Naive B cell (primary cell): ENCODE data around the gene HPCAL4. TPM values are rescaled to one million over a fixed set of nuclear protein-coding genes. Genes with fewer than 3 reads are reported as not detected.
A peak's percentile ranks its signal among the peaks of the same experiment; 100 is the strongest.

Experiments
- ATAC-seq, 2 donors: fragments of 150-1000 bp; cut with Tn5 transposase; 2 replicates each; pipeline ENCODE4 v1.10.0; 2021; ENCODE audit warnings: low read depth in 2 of 2, mild to moderate bottlenecking in 2 of 2, moderate library complexity in 2 of 2
- DNase-seq: peaks from one replicate; pipeline ENCODE4 v3.0.0; 2022
- H3K27ac Mint-ChIP-seq, 6 donors: one replicate each; pipeline ENCODE4 v1.8.0; 2020 to 2022; ENCODE audit warnings: mild to moderate bottlenecking in 6 of 6, mixed read lengths in 6 of 6, moderate library complexity in 5 of 6, inconsistent platforms in 2 of 6
- H3K27me3 Mint-ChIP-seq, 3 donors: one replicate each; pipeline ENCODE4 v1.8.0; 2021 to 2022; ENCODE audit warnings: mixed read lengths in 3 of 3, mild to moderate bottlenecking in 1 of 3
- H3K36me3 Mint-ChIP-seq, 2 donors: one replicate each; pipeline ENCODE4 v1.8.0; 2020 to 2022; ENCODE audit warnings: mixed read lengths in 2 of 2, inconsistent platforms in 1 of 2, mild to moderate bottlenecking in 1 of 2
- H3K4me1 Mint-ChIP-seq, 3 donors: one replicate each; pipeline ENCODE4 v1.8.0; 2020 to 2022; ENCODE audit warnings: mixed read lengths in 3 of 3, inconsistent platforms in 1 of 3, mild to moderate bottlenecking in 1 of 3, moderate library complexity in 1 of 3
- H3K4me3 Mint-ChIP-seq, 8 donors: one replicate each; pipeline ENCODE4 v1.8.0; 2020 to 2022; ENCODE audit warnings: mild to moderate bottlenecking in 8 of 8, mixed read lengths in 8 of 8, moderate library complexity in 8 of 8, inconsistent platforms in 2 of 8
- H3K9me3 Mint-ChIP-seq, 7 donors: one replicate each; pipeline ENCODE4 v1.8.0; 2020 to 2022; ENCODE audit warnings: mixed read lengths in 7 of 7, mild to moderate bottlenecking in 5 of 7, inconsistent platforms in 2 of 7, moderate library complexity in 1 of 7
- polyA plus RNA-seq, 6 donors: library from polyadenylated mRNA; unstranded; fragments of 300-500 nt; fragmentation: Illumina TruSeq; gene quantifications; one replicate each; pipeline ENCODE4 v1.2.3, GENCODE V29; 2021; ENCODE audit warnings: low read depth in 6 of 6

HPCAL4 gene
- polyA plus RNA-seq, 6 donors from 2014 or later = not detected

DNA sequence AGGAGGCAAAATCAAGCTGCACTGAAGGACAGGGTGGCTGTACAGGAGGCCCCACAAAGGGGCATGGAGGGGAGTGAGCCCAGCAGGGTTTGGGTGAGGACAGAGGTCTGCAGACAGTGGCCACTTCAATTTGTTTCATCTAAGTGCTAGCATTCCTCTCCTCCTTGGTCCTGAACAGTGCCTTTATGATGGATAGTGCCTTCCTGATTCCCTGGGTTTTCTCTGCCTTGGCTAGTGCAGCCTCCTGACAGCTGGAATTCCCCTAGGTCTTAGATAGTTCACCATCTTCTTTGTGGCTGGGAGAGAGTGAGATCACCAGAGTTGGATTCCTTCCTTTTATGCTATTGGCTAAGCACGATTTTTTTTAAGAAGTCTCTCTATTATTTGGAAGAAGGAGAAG lies 3.8 kb upstream of the HPCAL4 start:
- H3K4me3 Mint-ChIP-seq = no peak overlapping the region
- H3K27me3 Mint-ChIP-seq = peaks cover 66 to 82% (median 67%) of the 10 kb centered on the region in 3 donors
- DNase-seq (no peak), ATAC-seq (no peak)
- H3K4me1 Mint-ChIP-seq = peaks cover 11 to 16% (median 12%) of the 10 kb centered on the region in 3 donors
- H3K9me3 Mint-ChIP-seq = peaks cover 0 to 1% (median 0%) of the 10 kb centered on the region in 7 donors
- peaks cover 0 to 7% of the 10 kb centered on the region in 2 donors for H3K36me3 Mint-ChIP-seq
- H3K27ac Mint-ChIP-seq = peak overlapping the region in 1 of 6 donors; percentile 54

DNA sequence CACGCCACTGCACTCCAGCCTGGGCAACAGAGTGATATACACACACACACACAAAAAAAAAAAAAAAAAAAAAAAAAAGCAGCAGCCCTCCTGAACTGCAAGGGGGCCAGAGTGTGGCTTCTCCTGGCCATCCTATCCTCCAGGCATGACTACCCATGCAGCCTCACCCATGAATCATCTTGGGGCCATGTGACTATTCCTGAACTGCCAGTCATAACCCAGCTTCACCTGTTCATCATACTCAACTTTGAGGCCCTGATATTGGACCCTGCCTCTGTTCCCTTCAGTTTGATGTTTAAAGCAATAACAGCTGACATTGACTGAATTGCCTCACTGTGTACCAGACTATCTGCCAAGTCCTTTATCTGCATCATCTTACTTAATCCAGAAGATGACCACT lies 2.8 kb upstream of the HPCAL4 start:
- no peak overlapping the region for H3K27ac Mint-ChIP-seq
- no peak for DNase-seq
- peaks cover 0 to 1% (median 0%) of the 10 kb centered on the region in 7 donors for H3K9me3 Mint-ChIP-seq
- peaks cover 11 to 17% (median 13%) of the 10 kb centered on the region in 3 donors for H3K4me1 Mint-ChIP-seq
- no peak for ATAC-seq
- no peak overlapping the region for H3K4me3 Mint-ChIP-seq
- peaks cover 0 to 8% of the 10 kb centered on the region in 2 donors for H3K36me3 Mint-ChIP-seq
- peaks cover 69 to 85% (median 72%) of the 10 kb centered on the region in 3 donors for H3K27me3 Mint-ChIP-seq

- Mint-ChIP-seq H3K36me3 (peaks cover 0 to 8% of the 10 kb centered on the region in 2 donors), H3K27ac (peak overlapping the region in 2 of 6 donors; percentile 27 to 32), H3K4me3 (peak overlapping the region; percentile 35 to 88 (median 74)), H3K4me1 (peaks cover 11 to 17% (median 13%) of the 10 kb centered on the region in 3 donors), H3K9me3 (peaks cover 0 to 1% (median 0%) of the 10 kb centered on the region in 7 donors), H3K27me3 (peaks cover 69 to 85% (median 73%) of the 10 kb centered on the region in 3 donors)
- no peak for ATAC-seq
- DNase-seq = no peak
These were observed 1.2 kb upstream of the HPCAL4 start for GRCh38 chr1:39692152-39693074.

GRCh38 chr1:39690794-39691382 lies 345 bp downstream of the HPCAL4 start:
- Mint-ChIP-seq H3K9me3 (peaks cover 0 to 4% (median 1%) of the 10 kb centered on the region in 7 donors), H3K27me3 (peaks cover 70 to 88% (median 71%) of the 10 kb centered on the region in 3 donors), H3K4me3 (peak overlapping the region; percentile 34 to 82 (median 74)), H3K4me1 (peaks cover 11 to 17% (median 13%) of the 10 kb centered on the region in 3 donors), H3K27ac (peak overlapping the region in 1 of 6 donors; percentile 74), H3K36me3 (peaks cover 0 to 16% of the 10 kb centered on the region in 2 donors)
- ATAC-seq = no peak
- DNase-seq = no peak

GRCh38 chr1:39690225-39690624 lies 1.0 kb downstream of the HPCAL4 start:
- H3K4me1 Mint-ChIP-seq = peaks cover 11 to 17% (median 13%) of the 10 kb centered on the region in 3 donors
- ATAC-seq = no peak
- H3K27me3 Mint-ChIP-seq = peaks cover 67 to 82% (median 67%) of the 10 kb centered on the region in 3 donors
- peaks cover 0 to 4% (median 1%) of the 10 kb centered on the region in 7 donors for H3K9me3 Mint-ChIP-seq
- H3K4me3 Mint-ChIP-seq = peak overlapping the region; percentile 13 to 84 (median 68)
- peaks cover 0 to 16% of the 10 kb centered on the region in 2 donors for H3K36me3 Mint-ChIP-seq
- no peak for DNase-seq
- H3K27ac Mint-ChIP-seq = peak overlapping the region in 1 of 6 donors; percentile 74

DNA sequence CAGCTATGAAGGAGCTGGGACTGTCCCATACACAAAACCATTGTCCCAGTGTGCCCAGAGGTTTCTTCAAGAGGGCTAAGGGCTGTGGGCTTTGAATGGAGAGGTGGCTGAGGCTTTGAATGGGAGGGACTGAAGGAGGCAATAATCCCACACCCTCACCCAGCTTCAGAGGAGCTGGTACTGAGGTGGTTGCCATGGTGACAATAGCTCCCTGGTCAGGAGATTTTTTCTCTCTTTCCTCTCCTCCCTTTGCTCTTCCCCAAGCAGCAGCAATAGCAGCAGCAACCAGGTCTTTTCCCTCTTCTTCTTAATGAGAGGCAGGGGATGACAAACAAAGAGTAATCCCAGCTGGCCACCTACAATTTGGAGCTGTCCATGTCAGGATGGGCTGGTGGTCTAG lies 1.6 kb downstream of the HPCAL4 start:
- peaks cover 0 to 5% (median 3%) of the 10 kb centered on the region in 7 donors for H3K9me3 Mint-ChIP-seq
- DNase-seq (no peak), ATAC-seq (no peak)
- H3K36me3 Mint-ChIP-seq = peaks cover 0 to 22% of the 10 kb centered on the region in 2 donors
- peaks cover 13 to 18% (median 16%) of the 10 kb centered on the region in 3 donors for H3K4me1 Mint-ChIP-seq
- peak overlapping the region in 2 of 8 donors; percentile 33 to 54 for H3K4me3 Mint-ChIP-seq
- peaks cover 67 to 82% (median 67%) of the 10 kb centered on the region in 3 donors for H3K27me3 Mint-ChIP-seq
- H3K27ac Mint-ChIP-seq = no peak overlapping the region

- Mint-ChIP-seq H3K36me3 (peaks cover 0 to 25% of the 10 kb centered on the region in 2 donors), H3K9me3 (peaks cover 0 to 5% (median 3%) of the 10 kb centered on the region in 7 donors), H3K27me3 (peaks cover 65 to 82% (median 67%) of the 10 kb centered on the region in 3 donors), H3K4me3 (peak overlapping the region in 2 of 8 donors; percentile 37 to 67), H3K27ac (no peak overlapping the region), H3K4me1 (peaks cover 13 to 20% (median 18%) of the 10 kb centered on the region in 3 donors)
- no peak for DNase-seq
- no peak for ATAC-seq
These were observed 2.0 kb downstream of the HPCAL4 start for GRCh38 chr1:39689214-39689613.

DNA sequence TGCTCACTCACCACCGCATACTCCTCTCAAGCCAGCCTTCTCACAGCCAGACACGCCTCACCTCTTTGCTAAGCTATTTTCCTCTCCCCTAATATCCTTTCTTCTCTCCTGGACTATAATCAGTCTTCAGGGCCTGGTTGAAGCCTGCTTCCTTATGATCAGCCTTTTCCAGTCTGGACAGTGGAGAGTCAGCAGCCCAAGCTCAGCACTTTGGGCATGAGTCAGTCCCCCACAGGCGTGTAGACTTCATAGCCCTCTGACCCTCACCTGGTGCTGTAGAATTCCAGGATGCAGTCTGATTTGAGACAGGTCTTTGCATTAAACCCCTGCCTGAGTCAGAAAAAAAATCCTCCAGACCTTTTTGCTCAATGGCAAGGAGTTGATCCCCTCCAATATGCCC lies 2.5 kb downstream of the HPCAL4 start:
- ATAC-seq (no peak), DNase-seq (no peak)
- Mint-ChIP-seq H3K36me3 (peaks cover 0 to 25% of the 10 kb centered on the region in 2 donors), H3K4me3 (no peak overlapping the region), H3K27ac (no peak overlapping the region), H3K4me1 (peaks cover 13 to 20% (median 18%) of the 10 kb centered on the region in 3 donors), H3K27me3 (peaks cover 62 to 79% (median 66%) of the 10 kb centered on the region in 3 donors), H3K9me3 (peaks cover 0 to 5% (median 3%) of the 10 kb centered on the region in 7 donors)

- no peak overlapping the region for H3K27ac Mint-ChIP-seq
- peaks cover 0 to 7% (median 4%) of the 10 kb centered on the region in 7 donors for H3K9me3 Mint-ChIP-seq
- no peak overlapping the region for H3K4me3 Mint-ChIP-seq
- ATAC-seq (no peak), DNase-seq (no peak)
- peaks cover 13 to 18% (median 15%) of the 10 kb centered on the region in 3 donors for H3K4me1 Mint-ChIP-seq
- H3K36me3 Mint-ChIP-seq = peaks cover 0 to 25% of the 10 kb centered on the region in 2 donors
- peaks cover 61 to 80% (median 80%) of the 10 kb centered on the region in 3 donors for H3K27me3 Mint-ChIP-seq
These were observed 4.0 kb downstream of the HPCAL4 start for GRCh38 chr1:39687243-39687642.

- Mint-ChIP-seq H3K9me3 (peaks cover 0 to 7% (median 4%) of the 10 kb centered on the region in 7 donors), H3K4me3 (peak overlapping the region in 2 of 8 donors; percentile 36 to 63), H3K27ac (no peak overlapping the region), H3K36me3 (peaks cover 0 to 19% of the 10 kb centered on the region in 2 donors), H3K4me1 (peaks cover 2 to 7% (median 4%) of the 10 kb centered on the region in 3 donors), H3K27me3 (peaks cover 69 to 84% (median 81%) of the 10 kb centered on the region in 3 donors)
- DNase-seq (no peak), ATAC-seq (no peak)
These were observed 6.2 kb downstream of the HPCAL4 start for GRCh38 chr1:39685071-39685470.

DNA sequence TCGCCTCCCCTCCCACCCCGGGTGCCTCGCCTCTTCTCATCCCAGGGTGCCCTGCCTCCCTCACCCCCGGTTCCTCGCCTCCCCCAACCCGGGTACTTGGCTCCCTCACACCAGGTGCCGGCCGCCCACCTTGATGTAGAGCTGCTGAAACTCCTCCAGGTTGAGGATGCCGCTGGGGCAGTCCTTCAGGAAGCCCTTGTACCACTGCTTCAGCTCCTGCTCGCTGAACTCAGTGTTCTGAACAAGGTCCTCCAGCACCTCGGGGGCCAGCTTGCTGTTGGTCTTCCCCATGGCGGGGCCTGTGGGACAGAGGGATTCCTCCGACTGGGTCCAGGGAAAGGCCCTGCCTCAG lies 6.9 kb downstream of the HPCAL4 start:
- Mint-ChIP-seq H3K9me3 (peaks cover 0 to 11% (median 4%) of the 10 kb centered on the region in 7 donors), H3K27me3 (peaks cover 65 to 83% (median 82%) of the 10 kb centered on the region in 3 donors), H3K4me1 (peaks cover 0 to 7% (median 4%) of the 10 kb centered on the region in 3 donors), H3K36me3 (peaks cover 0 to 17% of the 10 kb centered on the region in 2 donors), H3K27ac (no peak overlapping the region), H3K4me3 (peak overlapping the region in 4 of 8 donors; percentile 14 to 86 (median 46))
- DNase-seq = no peak
- ATAC-seq = no peak

DNA sequence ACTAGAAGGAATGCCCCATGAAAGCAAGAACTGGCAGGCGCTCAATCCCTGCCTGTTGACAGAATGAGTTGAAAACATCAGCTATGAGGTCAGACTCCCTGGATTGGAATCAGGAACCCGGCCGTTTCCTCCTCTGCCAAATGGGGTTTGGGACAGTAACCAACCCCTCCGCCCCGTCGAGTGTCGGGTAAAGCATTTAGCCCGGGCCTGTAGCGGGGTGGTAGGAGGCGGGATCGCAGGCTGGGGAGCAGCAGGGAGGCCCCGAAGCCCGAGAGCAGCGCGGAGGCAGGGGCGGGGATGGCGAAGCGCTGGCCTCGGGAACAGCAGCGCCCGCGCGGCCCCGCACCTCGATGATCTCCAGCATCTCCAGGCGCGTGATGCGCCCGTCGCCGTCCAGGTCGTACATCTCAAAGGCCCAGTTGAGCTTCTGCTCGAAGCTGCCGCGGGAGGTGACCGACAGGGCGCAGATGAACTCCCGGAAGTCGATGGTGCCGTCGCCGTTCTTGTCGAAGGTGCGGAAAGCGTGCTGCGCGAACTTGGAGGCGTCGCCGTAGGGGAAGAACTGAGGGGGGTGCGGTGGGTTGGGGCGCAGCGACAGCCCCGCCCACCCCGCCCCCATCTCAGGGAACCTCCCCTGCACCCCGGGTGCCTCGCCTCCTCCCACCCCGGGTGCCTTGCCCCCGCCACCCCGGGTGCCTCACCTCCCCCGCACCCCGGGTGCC lies 7.5 kb downstream of the HPCAL4 start:
- H3K4me3 Mint-ChIP-seq = peak overlapping the region in 4 of 8 donors; percentile 14 to 59 (median 38)
- no peak overlapping the region for H3K27ac Mint-ChIP-seq
- H3K36me3 Mint-ChIP-seq = peaks cover 0 to 17% of the 10 kb centered on the region in 2 donors
- ATAC-seq (peak in 1 of 2 donors; percentile 12), DNase-seq (no peak)
- peaks cover 0 to 7% (median 4%) of the 10 kb centered on the region in 3 donors for H3K4me1 Mint-ChIP-seq
- H3K27me3 Mint-ChIP-seq = peaks cover 64 to 83% (median 76%) of the 10 kb centered on the region in 3 donors
- peaks cover 0 to 12% (median 4%) of the 10 kb centered on the region in 7 donors for H3K9me3 Mint-ChIP-seq
